ENCODE measurements around the gene ATP5F1D. TPM values are rescaled to one million over a fixed set of nuclear protein-coding genes. Genes with fewer than 3 reads are reported as not detected.

The ATP5F1D gene
- total and polyA plus RNA-seq, 2 donors (not counting 3 experiments of a cell fraction or from before 2014, with no cell fraction given) = 167 to 192 TPM

GRCh38 chr19:1240925-1241324, 626 bp upstream of the ATP5F1D start:
- CTCF ChIA-PET = interaction anchor here (0.6 to 7.3 kb wide), 5 partner anchors 20 to 127 kb away, joined by 4 to 1001 read pairs (median 4); partner anchors contain the start of gene CIRBP
- FAIRE-seq (peak; percentile 77), DNase-seq (ENCODE audit: low read depth, low spot score) (no peak)
- POLR2A ChIA-PET = interaction anchor here (1.0 to 1.7 kb wide), 2 partner anchors 26 to 28 kb away, joined by 3 to 12 read pairs; partner anchors contain the start of gene CIRBP
- Histone ChIP-seq H3K4me2 (ENCODE audit: insufficient read depth, low read length) (peak overlapping the region; percentile 64), H3K9ac (replicated peaks; ENCODE audit: extremely low read depth, insufficient read depth, low read length) (no peak overlapping the region), H3K27ac (ENCODE audit: insufficient read depth, low read depth, low read length) (no peak overlapping the region), H4K20me1 (replicated peaks; ENCODE audit: control insufficient read depth, extremely low read depth, insufficient read depth, low read length) (no peaks in the 10 kb centered on the region), H3K9me3 (replicated peaks; ENCODE audit: control insufficient read depth, insufficient read depth, low read length) (no peaks in the 10 kb centered on the region), H3K4me1 (ENCODE audit: control insufficient read depth, extremely low read depth, insufficient read depth, low read length) (peaks cover 12% of the 10 kb centered on the region), H3K9me1 (replicated peaks; ENCODE audit: control insufficient read depth, extremely low read depth, insufficient read depth, low read length) (no peaks in the 10 kb centered on the region), H3K27me3 (ENCODE audit: control insufficient read depth in 2 of 2, insufficient read depth in 2 of 2, low read length in 2 of 2) (no peaks in the 10 kb centered on the region), H3K4me3 (replicated peaks in 1 of 3; ENCODE audit: insufficient read depth in 1 of 3, low read depth in 1 of 3, low read length in 3 of 3) (no peak overlapping the region), H3K36me3 (ENCODE audit: control insufficient read depth in 2 of 2, extremely low read depth in 1 of 2, insufficient read depth in 2 of 2, low read length in 2 of 2) (no peaks in the 10 kb centered on the region), H2AFZ (ENCODE audit: low read depth, low read length) (no peak overlapping the region), H3K79me2 (ENCODE audit: control insufficient read depth, insufficient read depth, low read length) (peaks cover 15% of the 10 kb centered on the region)
- intact Hi-C loops (cut with micrococcal nuclease) = loop anchor here (1.0 to 10.0 kb wide), 6 partner anchors 20 to 446 kb away; partner anchors contain the start of genes GPX4 and PTBP1
- BruUV-seq (replicated peaks) = no TSS peak
- TF ChIP-seq JUN (IDR thresholded peaks at IDR 0.05; ENCODE audit: borderline replicate concordance, insufficient read depth, insufficient read length, low read depth) (no peak), POLR2A (IDR thresholded peaks at IDR 0.05; ENCODE audit: low read depth, low read length) (no peak), EZH2 (IDR thresholded peaks at IDR 0.05; ENCODE audit: borderline replicate concordance, low read depth, low read length, severe bottlenecking) (no peak), CTCF (IDR thresholded peaks at IDR 0.05; ENCODE audit: extremely low read depth in 1 of 2, insufficient read depth in 1 of 2, low read depth in 1 of 2, low read length in 2 of 2) (no peak), MYC (IDR thresholded peaks at IDR 0.05; ENCODE audit: low read depth, low read length) (no peak), POLR2AphosphoS5 (IDR thresholded peaks at IDR 0.05; ENCODE audit: insufficient read depth, low read depth, low read length) (no peak), GATA2 (IDR thresholded peaks at IDR 0.05; ENCODE audit: insufficient read depth, insufficient read length, low read depth, low read length) (no peak), FOS (IDR thresholded peaks at IDR 0.05; ENCODE audit: borderline replicate concordance, insufficient read depth, low read length) (no peak)
- TF ChIP-seq, protein P1, sequence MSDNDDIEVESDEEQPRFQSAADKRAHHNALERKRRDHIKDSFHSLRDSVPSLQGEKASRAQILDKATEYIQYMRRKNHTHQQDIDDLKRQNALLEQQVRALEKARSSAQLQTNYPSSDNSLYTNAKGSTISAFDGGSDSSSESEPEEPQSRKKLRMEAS (IDR thresholded peaks at IDR 0.05; ENCODE audit: insufficient read depth, insufficient read length) = no peak
- dilution Hi-C loops (cut with MboI; ENCODE audit: extremely low pct_ligation_motif_present, low sequenced_read_pairs) = no loop called here

All from endothelial cell of umbilical vein (primary cell).